Endothelial cell of umbilical vein (primary cell): Measurements from ENCODE around the gene GLB1L2.

Experiments used
- CTCF ChIP-seq, 2 donors: IDR thresholded peaks; 1 replicate in 1 of 2; 2 replicates in 1 of 2; pipeline ENCODE4 v1.5.1; 2011; ENCODE audit warnings: low read length in 2 of 2, mild to moderate bottlenecking in 2 of 2, moderate library complexity in 2 of 2, control low read depth in 1 of 2, inconsistent platforms in 1 of 2, low read depth in 1 of 2; ENCODE audit not compliant: insufficient read depth in 1 of 2; ENCODE audit errors: extremely low read depth in 1 of 2
- EZH2 ChIP-seq: IDR thresholded peaks from 2 replicates; pipeline ENCODE4 v1.6.1; 2012; ENCODE audit warnings: borderline replicate concordance, low read depth, mild to moderate bottlenecking, moderate library complexity, low read length, inconsistent platforms; ENCODE audit not compliant: severe bottlenecking
- FOS ChIP-seq: IDR thresholded peaks from 2 replicates; pipeline ENCODE4 v1.6.1; 2011; ENCODE audit warnings: mild to moderate bottlenecking, low read length, moderate library complexity, borderline replicate concordance; ENCODE audit not compliant: insufficient read depth
- MYC ChIP-seq: IDR thresholded peaks from one replicate; pipeline ENCODE4 v1.6.1; 2011; ENCODE audit warnings: mild to moderate bottlenecking, low read depth, low read length
- POLR2A ChIP-seq: IDR thresholded peaks from 2 replicates; pipeline ENCODE4 v1.6.1; 2012; ENCODE audit warnings: low read depth, mild to moderate bottlenecking, control low read depth, low read length
- TF ChIP-seq, protein P1 (sequence below): IDR thresholded peaks from 2 replicates; pipeline ENCODE4 v1.6.1; 2011; ENCODE audit not compliant: insufficient read depth, insufficient read length

GRCh38 chr11:134349802-134350355 lies 18.1 kb downstream of the GLB1L2 start:
- TF ChIP-seq MYC (no peak), CTCF (IDR thresholded peaks at IDR 0.05; ENCODE audit: extremely low read depth in 1 of 2, insufficient read depth in 1 of 2, low read depth in 1 of 2, low read length in 2 of 2) (no peak), POLR2A (no peak), EZH2 (no peak), FOS (no peak)
- TF ChIP-seq, protein P1, sequence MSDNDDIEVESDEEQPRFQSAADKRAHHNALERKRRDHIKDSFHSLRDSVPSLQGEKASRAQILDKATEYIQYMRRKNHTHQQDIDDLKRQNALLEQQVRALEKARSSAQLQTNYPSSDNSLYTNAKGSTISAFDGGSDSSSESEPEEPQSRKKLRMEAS: no peak
